HCT116 (cell line): ENCODE measurements around the gene LASP1NB.

Experiments used
- ATAC-seq: fragments of 200-7000 bp; cut with Tn5 transposase; 2 replicates; pipeline ENCODE4 v1.9.1; 2020; ENCODE audit warnings: mild to moderate bottlenecking, moderate library complexity
- BruUV-seq: library from RNA; stranded (reverse); fragments of 400-500 nt; replicated peaks from 2 replicates; lab custom pipeline; 2021; lab: Mats Ljungman, UMichigan
- CTCF ChIA-PET: fragments of 300-600 bp; sonication (Branson Sonifier 250); formaldehyde crosslinking; loops from one replicate; lab custom pipeline; 2021; ENCODE audit warnings: antibody characterized with exemption; lab: Charles Lee
- POLR2A ChIA-PET: fragments of 300-600, 350-600 bp; sonication (Branson Sonifier 250); formaldehyde crosslinking; loops from one replicate; lab custom pipeline; 2021; ENCODE audit warnings: antibody characterized with exemption; lab: Charles Lee
- RAD21 ChIA-PET, 2 experiments: fragments of 300-600 bp; sonication (Branson Sonifier 250); formaldehyde crosslinking; loops; one replicate each; lab custom pipeline; 2023; ENCODE audit warnings: low total read pairs in 2 of 2; ENCODE audit not compliant: uncharacterized antibody in 2 of 2, unreplicated experiment in 2 of 2, low non-redundant PET in 1 of 2; lab: Charles Lee
- DNase-seq: peaks from one replicate; pipeline ENCODE4 v3.0.0-alpha.2; 2010; ENCODE audit warnings: low read depth, low spot score
- H2AFZ ChIP-seq: fragments of 200-600 bp; shearing (Covaris generic), sonication (generic); 2 replicates; pipeline ENCODE4 v1.6.1; 2017; ENCODE audit warnings: low read depth, mixed run types, mixed read lengths, antibody characterized with exemption, low read length; ENCODE audit not compliant: poor library complexity, severe bottlenecking
- H3K27ac ChIP-seq: 2 replicates; pipeline ENCODE4 v1.5.1; 2012; ENCODE audit warnings: low read depth, low read length
- H3K27me3 ChIP-seq: fragments of 200-600 bp; sonication (generic); 2 replicates; pipeline ENCODE4 v1.6.1; 2016; ENCODE audit warnings: mixed run types, low read length, mixed read lengths; ENCODE audit not compliant: insufficient read depth
- H3K36me3 ChIP-seq, 2 experiments: fragments of 200-500 bp in 1 of 2; fragments of 200-600 bp in 1 of 2; sonication (Bioruptor generic) in 1 of 2; sonication (generic) in 1 of 2; 2 replicates each; pipeline versions ENCODE4 v1.5.1 to v1.6.1; 2014 to 2016; ENCODE audit warnings: low read length in 2 of 2, inconsistent platforms in 1 of 2, mixed read lengths in 1 of 2, mixed run types in 1 of 2; ENCODE audit not compliant: insufficient read depth in 2 of 2, control insufficient read depth in 1 of 2
- H3K4me1 ChIP-seq, 2 experiments: fragments of 200-600 bp in 1 of 2; sonication (generic) in 1 of 2; 2 replicates each; pipeline versions ENCODE4 v1.5.1 to v1.6.1; 2012 to 2017; ENCODE audit warnings: low read length in 2 of 2, inconsistent platforms in 1 of 2, mild to moderate bottlenecking in 1 of 2, mixed read lengths in 1 of 2, mixed run types in 1 of 2, moderate library complexity in 1 of 2; ENCODE audit not compliant: insufficient read depth in 2 of 2, control insufficient read depth in 1 of 2
- H3K4me2 ChIP-seq: fragments of 200-600 bp; sonication (generic); 2 replicates; pipeline ENCODE4 v1.6.1; 2017; ENCODE audit warnings: mixed run types, low read length, mixed read lengths
- H3K4me3 ChIP-seq, 2 experiments: fragments of 200-600 bp in 1 of 2; sonication (generic) in 1 of 2; replicated peaks in 1 of 2; 2 replicates each; pipeline ENCODE4 v1.5.1; 2011 to 2016; ENCODE audit warnings: low read length in 2 of 2, control low read depth in 1 of 2, low read depth in 1 of 2, mild to moderate bottlenecking in 1 of 2, mixed read lengths in 1 of 2, mixed run types in 1 of 2
- H3K79me2 ChIP-seq: fragments of 200-600 bp; sonication (generic); 2 replicates; pipeline ENCODE4 v1.6.1; 2017; ENCODE audit warnings: mild to moderate bottlenecking, mixed run types, low read length, moderate library complexity, mixed read lengths; ENCODE audit not compliant: insufficient read depth
- H3K9ac ChIP-seq: fragments of 200-600 bp; sonication (generic); 2 replicates; pipeline ENCODE4 v1.6.1; 2016; ENCODE audit warnings: low read length, mixed read lengths
- H3K9me2 ChIP-seq: fragments of 200-600 bp; sonication (generic), shearing (Covaris generic); 2 replicates; pipeline ENCODE4 v1.6.1; 2017; ENCODE audit warnings: mixed run types, mild to moderate bottlenecking, moderate library complexity; ENCODE audit not compliant: insufficient read depth
- H3K9me3 ChIP-seq, 2 experiments: fragments of 200-500 bp in 1 of 2; fragments of 200-600 bp in 1 of 2; sonication (Bioruptor generic) in 1 of 2; sonication (generic) in 1 of 2; 2 replicates each; pipeline ENCODE4 v1.6.1; 2014 to 2017; ENCODE audit warnings: low read length in 2 of 2, mixed read lengths in 2 of 2, inconsistent platforms in 1 of 2, low read depth in 1 of 2, mild to moderate bottlenecking in 1 of 2, mixed run types in 1 of 2, moderate library complexity in 1 of 2; ENCODE audit not compliant: control insufficient read depth in 1 of 2, insufficient read depth in 1 of 2
- H4K20me1 ChIP-seq: fragments of 200-600 bp; sonication (generic), shearing (Covaris generic); 2 replicates; pipeline ENCODE4 v1.6.1; 2017; ENCODE audit warnings: mixed run types, mild to moderate bottlenecking, moderate library complexity; ENCODE audit not compliant: insufficient read depth
- CBX3 ChIP-seq: IDR thresholded peaks from 2 replicates; pipeline ENCODE4 v1.6.1; 2012; ENCODE audit warnings: low read depth
- CEBPB ChIP-seq: IDR thresholded peaks from 2 replicates; pipeline ENCODE4 v1.6.1; 2012; ENCODE audit warnings: low read depth
- CTCF ChIP-seq, 3 experiments: fragments of 200-600 bp in 1 of 3; sonication (generic) in 1 of 3; IDR thresholded peaks in 2 of 3; conservative IDR thresholded peaks in 1 of 3; 2 replicates each; pipeline ENCODE4 v1.5.1; 2012 to 2017; ENCODE audit warnings: low read depth in 2 of 3, low read length in 2 of 3, antibody characterized with exemption in 1 of 3, borderline replicate concordance in 1 of 3, control low read depth in 1 of 3, mild to moderate bottlenecking in 1 of 3, mixed read lengths in 1 of 3, mixed run types in 1 of 3, moderate library complexity in 1 of 3; ENCODE audit not compliant: insufficient read depth in 1 of 3
- EGR1 ChIP-seq: IDR thresholded peaks from 2 replicates; pipeline ENCODE4 v1.6.1; 2012; ENCODE audit warnings: low read depth
- ELF1 ChIP-seq: IDR thresholded peaks from 2 replicates; pipeline ENCODE4 v1.6.1; 2012; ENCODE audit warnings: low read depth, borderline replicate concordance
- EZH2 ChIP-seq: fragments of 200-600 bp; sonication (generic); IDR thresholded peaks from 2 replicates; pipeline ENCODE4 v1.6.1; 2017; ENCODE audit warnings: antibody characterized with exemption, mixed run types
- EZH2phosphoT487 ChIP-seq: fragments of 200-600 bp; IDR thresholded peaks from 2 replicates; pipeline ENCODE4 v1.6.1; 2018; ENCODE audit warnings: antibody characterized with exemption, borderline replicate concordance
- FOSL1 ChIP-seq: IDR thresholded peaks from 2 replicates; pipeline ENCODE4 v1.6.1; 2012; ENCODE audit warnings: low read depth
- JUND ChIP-seq: IDR thresholded peaks from 2 replicates; pipeline ENCODE4 v1.6.1; 2012
- POLR2A ChIP-seq: IDR thresholded peaks from 2 replicates; pipeline ENCODE4 v1.7.0; 2011; ENCODE audit warnings: borderline replicate concordance; ENCODE audit not compliant: insufficient read depth, insufficient read length; ENCODE audit errors: extremely low read depth
- POLR2AphosphoS5 ChIP-seq: IDR thresholded peaks from 2 replicates; pipeline ENCODE4 v1.6.1; 2011; ENCODE audit warnings: mild to moderate bottlenecking, low read depth, low read length, moderate library complexity
- RAD21 ChIP-seq: IDR thresholded peaks from 2 replicates; pipeline ENCODE4 v1.6.1; 2012; ENCODE audit warnings: low read depth, mild to moderate bottlenecking
- SIN3A ChIP-seq: IDR thresholded peaks from 2 replicates; pipeline ENCODE4 v1.6.1; 2012; ENCODE audit warnings: low read depth
- SP1 ChIP-seq: IDR thresholded peaks from 2 replicates; pipeline ENCODE4 v1.6.1; 2012; ENCODE audit warnings: low read depth
- ZFX ChIP-seq: fragments of 450-650 bp; IDR thresholded peaks from 2 replicates; pipeline ENCODE4 v1.6.1; 2017
- intact Hi-C: fragments of 100-400 bp; cut with micrococcal nuclease; formaldehyde crosslinking; loops from 2 replicates; pipeline ENCODE4 v1.10.0; 2022

LASP1NB gene

GRCh38 chr17:38891441-38891840, 34.0 kb upstream of the LASP1NB start:
- Histone ChIP-seq H3K27ac (no peak overlapping the region), H3K36me3 (peaks cover 16 to 36% of the 10 kb centered on the region in 2 experiments; a peak in 3 of 4 replicates), H3K9me2 (no peaks in the 10 kb centered on the region), H2AFZ (no peak overlapping the region), H4K20me1 (no peaks in the 10 kb centered on the region), H3K4me2 (no peak overlapping the region), H3K79me2 (peaks cover 38% of the 10 kb centered on the region), H3K27me3 (no peaks in the 10 kb centered on the region), H3K4me1 (no peaks in the 10 kb centered on the region), H3K4me3 (no peak overlapping the region), H3K9ac (no peak overlapping the region), H3K9me3 (no peaks in the 10 kb centered on the region)
- RAD21 ChIA-PET, result no interaction called here
- CTCF ChIA-PET, result no interaction called here
- TF ChIP-seq EZH2phosphoT487 (no peak), EGR1 (no peak), POLR2AphosphoS5 (no peak), JUND (no peak), CTCF (IDR thresholded peaks at IDR 0.05 in 2 of 3, conservative IDR thresholded peaks at IDR 0.05 in 1 of 3; ENCODE audit: borderline replicate concordance in 1 of 3, insufficient read depth in 1 of 3, low read depth in 2 of 3, low read length in 2 of 3) (no peak), CEBPB (no peak), ZFX (no peak), SIN3A (no peak), SP1 (no peak), FOSL1 (no peak), CBX3 (no peak), POLR2A (no peak), EZH2 (no peak), ELF1 (no peak), RAD21 (no peak)
- DNase-seq, result no peak
- ATAC-seq, result no peak
- intact Hi-C loops, result no loop called here
- TSS peak; percentile 19 for BruUV-seq
- POLR2A ChIA-PET, result no interaction called here
